ENCODE results near the gene TMEM130.

TMEM130 gene

GRCh38 chr7:98881561-98882315 lies 11.9 kb upstream of the TMEM130 start:
- no peak for TF ChIP-seq EZH2phosphoT487 (IDR thresholded peaks at IDR 0.05; ENCODE audit: low read length)
- no peak for TF ChIP-seq EZH2 (optimal IDR thresholded peaks at IDR 0.05; ENCODE audit: low read depth, low read length)
- TF ChIP-seq CTCF (IDR thresholded peaks at IDR 0.05; ENCODE audit: low read length): no peak

GRCh38 chr7:98880485-98880884 lies 10.7 kb upstream of the TMEM130 start:
- peak overlapping the region; percentile 90 for H3K4me2 ChIP-seq (ENCODE audit: low read depth, low read length)
- peak overlapping the region; percentile 98 for H3K27ac ChIP-seq (ENCODE audit: low read length)
- H3K9me3 ChIP-seq (replicated peaks; ENCODE audit: insufficient read depth, low read length): no peaks in the 10 kb centered on the region
- H3K27me3 ChIP-seq (replicated peaks; ENCODE audit: insufficient read depth, low read length): no peaks in the 10 kb centered on the region
- H3K4me3 ChIP-seq (ENCODE audit: low read length): peak overlapping the region; percentile 55
- no peaks in the 10 kb centered on the region for H3K9me2 ChIP-seq (replicated peaks; ENCODE audit: insufficient read depth, low read length)
- no peak for TF ChIP-seq CTCF (IDR thresholded peaks at IDR 0.05; ENCODE audit: low read length)
- no peak for DNase-seq
- H3K36me3 ChIP-seq (replicated peaks; ENCODE audit: insufficient read depth, low read length): peaks cover 13% of the 10 kb centered on the region
- H3K79me2 ChIP-seq (ENCODE audit: low read length): peaks cover 53% of the 10 kb centered on the region
- peaks cover 37% of the 10 kb centered on the region for H3F3A ChIP-seq (ENCODE audit: insufficient read depth, low read length)
- no peak overlapping the region for H2AFZ ChIP-seq (ENCODE audit: low read length)
- peaks cover 22% of the 10 kb centered on the region for H3K4me1 ChIP-seq (ENCODE audit: low read length)
- peak overlapping the region; percentile 65 for H3K9ac ChIP-seq (ENCODE audit: low read length)
- H4K20me1 ChIP-seq (ENCODE audit: insufficient read depth, low read length): peaks cover 12% of the 10 kb centered on the region; the same call in 1 of the 2 replicates

More at GRCh38 chr7:98881561-98882315, 11.9 kb upstream of the TMEM130 start:
- Histone ChIP-seq H2AFZ (ENCODE audit: low read length) (no peak overlapping the region), H4K20me1 (ENCODE audit: insufficient read depth, low read length) (peaks cover 12% of the 10 kb centered on the region; the same call in 1 of the 2 replicates), H3K4me2 (ENCODE audit: low read depth, low read length) (peak overlapping the region; percentile 90), H3K9me2 (replicated peaks; ENCODE audit: insufficient read depth, low read length) (no peaks in the 10 kb centered on the region), H3K27ac (ENCODE audit: low read length) (peak overlapping the region; percentile 98), H3F3A (ENCODE audit: insufficient read depth, low read length) (peaks cover 37% of the 10 kb centered on the region), H3K4me1 (ENCODE audit: low read length) (peaks cover 22% of the 10 kb centered on the region), H3K9me3 (replicated peaks; ENCODE audit: insufficient read depth, low read length) (no peaks in the 10 kb centered on the region), H3K9ac (ENCODE audit: low read length) (peak overlapping the region; percentile 59), H3K4me3 (ENCODE audit: low read length) (peak overlapping the region; percentile 34), H3K36me3 (replicated peaks; ENCODE audit: insufficient read depth, low read length) (peaks cover 13% of the 10 kb centered on the region), H3K79me2 (ENCODE audit: low read length) (peaks cover 62% of the 10 kb centered on the region), H3K27me3 (replicated peaks; ENCODE audit: insufficient read depth, low read length) (no peaks in the 10 kb centered on the region)
- peak; percentile 86 for DNase-seq

- H2AFZ ChIP-seq (ENCODE audit: low read length): no peak overlapping the region
- no peak for TF ChIP-seq EZH2phosphoT487 (IDR thresholded peaks at IDR 0.05; ENCODE audit: low read length)
- no peak for TF ChIP-seq EZH2 (optimal IDR thresholded peaks at IDR 0.05; ENCODE audit: low read depth, low read length)
- no peak for TF ChIP-seq CTCF (IDR thresholded peaks at IDR 0.05; ENCODE audit: low read length)
- H3K4me3 ChIP-seq (ENCODE audit: low read length): peak overlapping the region; percentile 55
- H3K27me3 ChIP-seq (replicated peaks; ENCODE audit: insufficient read depth, low read length): no peaks in the 10 kb centered on the region
- H3K4me2 ChIP-seq (ENCODE audit: low read depth, low read length): peak overlapping the region; percentile 90
- H3K4me1 ChIP-seq (ENCODE audit: low read length): peaks cover 22% of the 10 kb centered on the region
- H4K20me1 ChIP-seq (ENCODE audit: insufficient read depth, low read length): peaks cover 8% of the 10 kb centered on the region; the same call in 1 of the 2 replicates
- H3K9me3 ChIP-seq (replicated peaks; ENCODE audit: insufficient read depth, low read length): no peaks in the 10 kb centered on the region
- peaks cover 13% of the 10 kb centered on the region for H3K36me3 ChIP-seq (replicated peaks; ENCODE audit: insufficient read depth, low read length)
- peaks cover 37% of the 10 kb centered on the region for H3F3A ChIP-seq (ENCODE audit: insufficient read depth, low read length)
- H3K9me2 ChIP-seq (replicated peaks; ENCODE audit: insufficient read depth, low read length): no peaks in the 10 kb centered on the region
- peak overlapping the region; percentile 98; the same call in 1 of the 2 replicates for H3K27ac ChIP-seq (ENCODE audit: low read length)
- DNase-seq: no peak
- H3K9ac ChIP-seq (ENCODE audit: low read length): peak overlapping the region; percentile 65
- H3K79me2 ChIP-seq (ENCODE audit: low read length): peaks cover 47% of the 10 kb centered on the region
Measured at GRCh38 chr7:98879979-98880315, 10.1 kb upstream of the TMEM130 start.

All from MM.1S (cell line).